GM18507 (cell line): Measurements from ENCODE around the gene A2M.

Source experiments
- DNase-seq: peaks from one replicate; pipeline ENCODE4 v3.0.0; 2011; ENCODE audit warnings: low read depth; ENCODE audit not compliant: insufficient read length; ENCODE audit errors: extremely low spot score
- FAIRE-seq: peaks from 2 replicates; lab custom pipeline; 2011; peaks lifted over from hg19 to GRCh38; lab: Jason Lieb, UNC

Gene A2M

GRCh38 chr12:9049520-9050133 lies 66.1 kb downstream of the A2M start:
- no peak for DNase-seq
- peak; percentile 71 for FAIRE-seq

GRCh38 chr12:9048930-9049329 lies 66.8 kb downstream of the A2M start:
- DNase-seq (no peak), FAIRE-seq (no peak)

- FAIRE-seq (no peak), DNase-seq (no peak)
Measured at GRCh38 chr12:9047105-9047504, 68.6 kb downstream of the A2M start.

GRCh38 chr12:9043766-9044165 lies 72.0 kb downstream of the A2M start:
- no peak for FAIRE-seq
- no peak for DNase-seq

GRCh38 chr12:9041321-9041720 lies 74.4 kb downstream of the A2M start:
- DNase-seq (no peak), FAIRE-seq (no peak)

- DNase-seq (no peak), FAIRE-seq (no peak)
Measured at GRCh38 chr12:9040484-9041186, 75.1 kb downstream of the A2M start.

- FAIRE-seq (peak; percentile 88), DNase-seq (peak; percentile 33)
Measured at GRCh38 chr12:9039397-9039977, 76.2 kb downstream of the A2M start.

- DNase-seq (no peak), FAIRE-seq (no peak)
Measured at GRCh38 chr12:9037431-9037830, 78.3 kb downstream of the A2M start.

GRCh38 chr12:9036227-9036626 lies 79.5 kb downstream of the A2M start:
- DNase-seq: no peak
- FAIRE-seq: no peak

GRCh38 chr12:9034095-9034494 lies 81.6 kb downstream of the A2M start:
- no peak for DNase-seq
- no peak for FAIRE-seq

- DNase-seq (no peak), FAIRE-seq (no peak)
Measured at GRCh38 chr12:9033265-9033887, 82.3 kb downstream of the A2M start.

- no peak for FAIRE-seq
- no peak for DNase-seq
Measured at GRCh38 chr12:9032202-9032964, 83.3 kb downstream of the A2M start.

GRCh38 chr12:9030776-9031175 lies 84.9 kb downstream of the A2M start:
- FAIRE-seq (no peak), DNase-seq (no peak)

GRCh38 chr12:9027161-9028059 lies 88.3 kb downstream of the A2M start:
- FAIRE-seq: no peak
- DNase-seq: no peak

GRCh38 chr12:9024512-9024911 lies 91.2 kb downstream of the A2M start:
- DNase-seq (no peak), FAIRE-seq (no peak)

GRCh38 chr12:9022592-9022991 lies 93.1 kb downstream of the A2M start:
- DNase-seq (no peak), FAIRE-seq (no peak)
